Mononuclear cell (primary cell): ENCODE data around the gene ZC3H6. TPM values are rescaled to one million over a fixed set of nuclear protein-coding genes. Genes with fewer than 3 reads are reported as not detected.

Experiments used
- H3K27me3 ChIP-seq: 2 replicates; pipeline ENCODE4 v1.6.0; 2011; ENCODE audit warnings: low read length, control low read depth; ENCODE audit not compliant: insufficient read depth
- H3K4me1 ChIP-seq: 2 replicates; pipeline ENCODE4 v1.5.1; 2011; ENCODE audit warnings: mild to moderate bottlenecking, low read length, control low read depth; ENCODE audit not compliant: insufficient read depth
- H3K4me3 ChIP-seq: 2 replicates; pipeline ENCODE4 v1.5.1; 2011; ENCODE audit warnings: mild to moderate bottlenecking, low read length, moderate library complexity
- H3K9me3 ChIP-seq: 2 replicates; pipeline ENCODE4 v1.5.1; 2011; ENCODE audit warnings: low read depth, mild to moderate bottlenecking, control low read depth, low read length
- total RNA-seq: library from RNA; depleted of rRNA; stranded (reverse); fragments of >200 nt; gene quantifications from one replicate; pipeline ENCODE4 v1.2.3, GENCODE V29; 2012

Gene ZC3H6
- total RNA-seq, 1 donor = 10.2 TPM

GRCh38 chr2:112301171-112301584, 25.8 kb downstream of the ZC3H6 start:
- H3K4me1 ChIP-seq = no peaks in the 10 kb centered on the region
- no peaks in the 10 kb centered on the region for H3K27me3 ChIP-seq
- no peak overlapping the region for H3K4me3 ChIP-seq
- H3K9me3 ChIP-seq = no peaks in the 10 kb centered on the region

GRCh38 chr2:112301973-112302372, 26.6 kb downstream of the ZC3H6 start:
- H3K4me3 ChIP-seq = no peak overlapping the region
- no peaks in the 10 kb centered on the region for H3K4me1 ChIP-seq
- H3K27me3 ChIP-seq = no peaks in the 10 kb centered on the region
- H3K9me3 ChIP-seq = no peaks in the 10 kb centered on the region

- Histone ChIP-seq H3K9me3 (no peaks in the 10 kb centered on the region), H3K27me3 (no peaks in the 10 kb centered on the region), H3K4me3 (no peak overlapping the region), H3K4me1 (no peaks in the 10 kb centered on the region)
These were observed 29.0 kb downstream of the ZC3H6 start for GRCh38 chr2:112304298-112304941.

- Histone ChIP-seq H3K9me3 (no peaks in the 10 kb centered on the region), H3K4me1 (no peaks in the 10 kb centered on the region), H3K27me3 (no peaks in the 10 kb centered on the region), H3K4me3 (no peak overlapping the region)
These were observed 29.7 kb downstream of the ZC3H6 start for GRCh38 chr2:112305132-112305531.

GRCh38 chr2:112310906-112311305, 35.5 kb downstream of the ZC3H6 start:
- H3K27me3 ChIP-seq = no peaks in the 10 kb centered on the region
- no peaks in the 10 kb centered on the region for H3K9me3 ChIP-seq
- no peaks in the 10 kb centered on the region for H3K4me1 ChIP-seq
- H3K4me3 ChIP-seq = no peak overlapping the region

- Histone ChIP-seq H3K9me3 (no peaks in the 10 kb centered on the region), H3K27me3 (no peaks in the 10 kb centered on the region), H3K4me3 (no peak overlapping the region), H3K4me1 (no peaks in the 10 kb centered on the region)
These were observed 36.5 kb downstream of the ZC3H6 start for GRCh38 chr2:112311932-112312331.

GRCh38 chr2:112312821-112313220, 37.4 kb downstream of the ZC3H6 start:
- no peak overlapping the region for H3K4me3 ChIP-seq
- no peaks in the 10 kb centered on the region for H3K9me3 ChIP-seq
- H3K4me1 ChIP-seq = no peaks in the 10 kb centered on the region
- no peaks in the 10 kb centered on the region for H3K27me3 ChIP-seq

GRCh38 chr2:112314856-112315255, 39.5 kb downstream of the ZC3H6 start:
- H3K9me3 ChIP-seq = no peaks in the 10 kb centered on the region
- no peak overlapping the region for H3K4me3 ChIP-seq
- H3K27me3 ChIP-seq = no peaks in the 10 kb centered on the region
- H3K4me1 ChIP-seq = no peaks in the 10 kb centered on the region

- Histone ChIP-seq H3K4me1 (no peaks in the 10 kb centered on the region), H3K9me3 (no peaks in the 10 kb centered on the region), H3K27me3 (no peaks in the 10 kb centered on the region), H3K4me3 (no peak overlapping the region)
These were observed 42.1 kb downstream of the ZC3H6 start for GRCh38 chr2:112317303-112318158.

GRCh38 chr2:112318515-112318914, 43.1 kb downstream of the ZC3H6 start:
- Histone ChIP-seq H3K4me1 (no peaks in the 10 kb centered on the region), H3K4me3 (no peak overlapping the region), H3K27me3 (no peaks in the 10 kb centered on the region), H3K9me3 (no peaks in the 10 kb centered on the region)

- Histone ChIP-seq H3K4me1 (no peaks in the 10 kb centered on the region), H3K4me3 (no peak overlapping the region), H3K27me3 (no peaks in the 10 kb centered on the region), H3K9me3 (no peaks in the 10 kb centered on the region)
These were observed 46.3 kb downstream of the ZC3H6 start for GRCh38 chr2:112321375-112322320.

- Histone ChIP-seq H3K4me1 (no peaks in the 10 kb centered on the region), H3K27me3 (no peaks in the 10 kb centered on the region), H3K9me3 (no peaks in the 10 kb centered on the region), H3K4me3 (no peak overlapping the region)
These were observed 47.5 kb downstream of the ZC3H6 start for GRCh38 chr2:112322919-112323318.

GRCh38 chr2:112332123-112332696, 56.8 kb downstream of the ZC3H6 start:
- Histone ChIP-seq H3K27me3 (no peaks in the 10 kb centered on the region), H3K4me3 (no peak overlapping the region), H3K9me3 (no peaks in the 10 kb centered on the region), H3K4me1 (no peaks in the 10 kb centered on the region)

- no peaks in the 10 kb centered on the region for H3K4me1 ChIP-seq
- no peaks in the 10 kb centered on the region for H3K9me3 ChIP-seq
- no peak overlapping the region for H3K4me3 ChIP-seq
- no peaks in the 10 kb centered on the region for H3K27me3 ChIP-seq
These were observed 60.2 kb downstream of the ZC3H6 start for GRCh38 chr2:112335600-112335999.

- H3K27me3 ChIP-seq = no peaks in the 10 kb centered on the region
- no peak overlapping the region for H3K4me3 ChIP-seq
- H3K9me3 ChIP-seq = no peaks in the 10 kb centered on the region
- no peaks in the 10 kb centered on the region for H3K4me1 ChIP-seq
These were observed 64.6 kb downstream of the ZC3H6 start for GRCh38 chr2:112339986-112340385.
